Muscle layer of duodenum (tissue), 2 donors: Measurements from ENCODE around the gene CBR4.

ENCODE experiments used
- H3K27ac ChIP-seq: one replicate; pipeline ENCODE4 v1.7.0; 2013; ENCODE audit warnings: mild to moderate bottlenecking, low read length
- H3K27me3 ChIP-seq: one replicate; pipeline ENCODE4 v1.7.0; 2013; ENCODE audit warnings: low read depth, mild to moderate bottlenecking, control low read depth, low read length
- H3K36me3 ChIP-seq, 2 donors: one replicate each; pipeline ENCODE4 v1.7.0; 2013; ENCODE audit warnings: low read length in 2 of 2, control low read depth in 1 of 2, mild to moderate bottlenecking in 1 of 2; ENCODE audit not compliant: insufficient read depth in 2 of 2, control insufficient read depth in 1 of 2
- H3K4me1 ChIP-seq, 2 donors: one replicate each; pipeline ENCODE4 v1.7.0; 2013; ENCODE audit warnings: low read length in 2 of 2, mild to moderate bottlenecking in 2 of 2, control low read depth in 1 of 2, moderate library complexity in 1 of 2; ENCODE audit not compliant: insufficient read depth in 2 of 2, control insufficient read depth in 1 of 2
- H3K4me3 ChIP-seq, 2 donors: one replicate each; pipeline ENCODE4 v1.7.0; 2013; ENCODE audit warnings: low read length in 2 of 2, low read depth in 1 of 2, mild to moderate bottlenecking in 1 of 2
- H3K9me3 ChIP-seq, 2 donors: one replicate each; pipeline ENCODE4 v1.7.0; 2013; ENCODE audit warnings: low read length in 2 of 2, control low read depth in 1 of 2, mild to moderate bottlenecking in 1 of 2; ENCODE audit not compliant: control insufficient read depth in 1 of 2
- donor health status: healthy.

CBR4 gene

GRCh38 chr4:169010125-169011023, at the start of gene CBR4:
Gene CBR4, minus strand, starts transcription at chr4:169010255. Its CDS starts 166 bp downstream, at chr4:169010089.
- Histone ChIP-seq H3K27me3 (no peaks in the 10 kb centered on the region), H3K4me3 (peak within 1 kb of the TSS; percentile 79 to 94), H3K9me3 (no peaks in the 10 kb centered on the region), H3K27ac (peak within 1 kb of the TSS; percentile 96), H3K36me3 (peaks cover 0 to 4% of the 10 kb centered on the region in 2 donors), H3K4me1 (peaks cover 0 to 8% of the 10 kb centered on the region in 2 donors)

DNA sequence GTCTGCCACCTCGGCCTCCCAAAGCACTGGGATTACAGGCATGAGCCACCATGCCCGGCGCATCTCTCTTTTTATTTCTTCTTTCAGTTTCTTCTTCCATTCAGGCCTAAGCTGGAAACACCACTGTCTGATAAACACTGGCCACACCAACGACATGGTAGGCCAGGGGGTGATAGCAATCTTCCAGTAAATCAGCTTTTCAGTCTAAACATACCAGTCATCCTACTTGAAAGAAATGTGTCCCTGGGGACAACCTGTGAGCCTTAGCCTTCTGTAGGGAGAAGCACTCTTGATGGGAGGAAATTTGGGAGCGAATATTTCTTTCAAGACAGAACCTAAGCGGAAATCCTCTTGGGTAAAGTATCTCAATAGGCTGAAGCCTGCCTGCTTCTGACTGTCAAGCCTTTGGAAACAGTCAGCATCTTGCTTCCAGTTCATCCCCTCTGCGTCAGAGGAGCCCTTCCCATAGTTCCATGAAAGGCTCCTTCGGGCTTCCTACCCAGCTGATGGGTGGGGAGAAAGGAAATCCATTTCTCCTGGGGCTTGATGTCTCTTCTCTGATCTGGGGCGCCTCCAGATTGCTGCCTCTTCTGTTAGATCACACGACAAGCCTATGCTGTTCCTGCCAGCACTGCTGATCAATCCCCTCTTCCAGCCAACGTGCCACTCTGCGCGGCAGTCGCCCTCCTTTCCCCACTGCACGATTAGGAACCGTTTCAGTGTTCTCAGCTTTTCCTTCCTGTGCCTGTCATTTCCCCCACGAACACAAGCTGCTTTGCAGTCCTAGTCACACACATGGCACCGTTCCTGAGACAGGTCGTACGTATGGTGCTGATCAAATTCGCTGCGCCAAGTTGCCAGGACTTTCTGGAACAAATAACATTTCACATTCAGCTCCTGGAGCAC, 49.5 kb upstream of the CBR4 start:
- Histone ChIP-seq H3K4me1 (peaks cover 5 to 15% of the 10 kb centered on the region in 2 donors), H3K27ac (peak overlapping the region; percentile 10), H3K4me3 (no peak overlapping the region), H3K36me3 (no peaks in the 10 kb centered on the region), H3K9me3 (no peaks in the 10 kb centered on the region), H3K27me3 (no peaks in the 10 kb centered on the region)

- peaks cover 5 to 15% of the 10 kb centered on the region in 2 donors for H3K4me1 ChIP-seq
- H3K36me3 ChIP-seq: no peaks in the 10 kb centered on the region
- H3K27me3 ChIP-seq: no peaks in the 10 kb centered on the region
- H3K4me3 ChIP-seq: no peak overlapping the region
- H3K27ac ChIP-seq: no peak overlapping the region
- H3K9me3 ChIP-seq: no peaks in the 10 kb centered on the region
Measured at GRCh38 chr4:169058312-169058711, 48.3 kb upstream of the CBR4 start.

DNA sequence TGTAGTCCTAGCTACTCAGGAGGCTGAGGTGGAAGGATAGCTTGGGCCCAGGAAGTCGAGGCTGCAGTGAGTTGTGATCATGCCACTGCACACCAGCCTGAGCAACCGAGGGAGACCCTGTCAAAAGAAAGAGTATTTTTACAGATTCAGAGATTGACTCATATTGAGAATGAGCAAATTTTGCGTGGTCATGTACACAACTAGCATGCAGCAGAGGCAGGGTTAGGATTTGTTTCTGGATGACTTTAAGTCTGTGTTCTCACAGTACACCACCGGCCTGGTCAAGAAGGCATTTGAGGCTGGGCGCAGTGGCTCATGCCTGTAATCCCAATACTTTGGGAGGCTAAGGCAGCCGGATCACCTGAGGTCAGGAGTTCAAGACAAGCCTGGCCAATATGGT, 44.8 kb upstream of the CBR4 start:
- no peaks in the 10 kb centered on the region for H3K4me1 ChIP-seq
- H3K27me3 ChIP-seq: no peaks in the 10 kb centered on the region
- no peak overlapping the region for H3K27ac ChIP-seq
- no peaks in the 10 kb centered on the region for H3K36me3 ChIP-seq
- H3K4me3 ChIP-seq: no peak overlapping the region
- no peaks in the 10 kb centered on the region for H3K9me3 ChIP-seq

DNA sequence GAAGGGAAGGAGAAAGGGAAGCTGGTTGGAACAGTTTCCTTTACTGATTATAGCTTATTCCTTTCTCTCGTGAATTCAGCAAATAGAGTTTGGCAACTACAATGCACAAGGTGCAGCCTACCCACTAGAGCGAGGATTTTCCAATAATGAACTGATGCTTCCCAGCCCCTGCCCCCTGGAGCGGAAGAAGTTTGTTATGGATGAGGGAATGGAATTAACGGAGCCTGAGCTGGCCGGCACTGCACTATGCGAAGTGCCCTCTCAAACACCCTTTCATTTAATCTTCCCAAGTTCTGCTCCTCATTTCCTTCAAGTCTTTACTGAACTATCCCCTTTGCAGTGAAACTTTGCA, 42.5 kb upstream of the CBR4 start:
- H3K36me3 ChIP-seq: no peaks in the 10 kb centered on the region
- no peak overlapping the region for H3K4me3 ChIP-seq
- H3K4me1 ChIP-seq: no peaks in the 10 kb centered on the region
- H3K9me3 ChIP-seq: no peaks in the 10 kb centered on the region
- no peaks in the 10 kb centered on the region for H3K27me3 ChIP-seq
- no peak overlapping the region for H3K27ac ChIP-seq

DNA sequence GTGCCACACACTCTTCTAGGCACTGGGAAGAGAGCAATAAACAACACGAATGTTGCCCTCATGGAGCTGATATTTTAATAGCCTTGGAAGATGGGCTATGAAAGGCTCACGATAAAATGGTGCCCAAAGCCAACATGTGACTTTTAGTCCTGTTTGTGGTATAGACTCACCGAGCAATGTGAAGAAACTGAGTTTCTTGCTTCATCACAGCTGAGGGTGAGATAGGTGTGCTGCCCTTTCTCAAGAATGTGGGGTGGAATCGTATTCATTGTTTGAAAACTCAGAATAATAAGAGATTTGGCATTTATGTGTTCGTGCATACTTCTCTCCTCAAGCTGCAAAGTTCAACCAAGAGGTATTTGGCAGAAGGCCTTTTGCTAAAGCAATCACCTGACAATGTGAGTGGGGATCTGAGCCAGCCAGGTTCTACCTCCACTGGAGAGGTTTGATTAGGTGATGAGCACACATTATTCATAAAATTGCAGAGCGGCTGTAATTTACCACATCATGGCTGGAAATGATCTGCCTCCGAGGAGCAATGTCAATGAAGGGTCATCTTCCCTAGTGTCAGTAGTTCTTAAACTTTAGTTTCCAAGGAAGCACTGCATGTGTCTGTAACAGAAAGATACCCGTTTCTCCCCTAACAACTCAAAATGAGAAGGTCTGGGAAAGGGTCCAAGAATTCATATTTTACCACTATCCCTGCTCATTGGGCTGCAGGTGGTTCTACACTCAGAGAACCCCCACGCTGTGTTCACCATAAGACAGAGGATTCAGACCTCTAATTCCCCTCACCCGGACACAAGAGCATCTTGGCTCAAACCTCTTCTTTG, 41.9 kb upstream of the CBR4 start:
- no peaks in the 10 kb centered on the region for H3K9me3 ChIP-seq
- no peaks in the 10 kb centered on the region for H3K27me3 ChIP-seq
- no peak overlapping the region for H3K27ac ChIP-seq
- no peaks in the 10 kb centered on the region for H3K4me1 ChIP-seq
- H3K4me3 ChIP-seq: no peak overlapping the region
- H3K36me3 ChIP-seq: no peaks in the 10 kb centered on the region

DNA sequence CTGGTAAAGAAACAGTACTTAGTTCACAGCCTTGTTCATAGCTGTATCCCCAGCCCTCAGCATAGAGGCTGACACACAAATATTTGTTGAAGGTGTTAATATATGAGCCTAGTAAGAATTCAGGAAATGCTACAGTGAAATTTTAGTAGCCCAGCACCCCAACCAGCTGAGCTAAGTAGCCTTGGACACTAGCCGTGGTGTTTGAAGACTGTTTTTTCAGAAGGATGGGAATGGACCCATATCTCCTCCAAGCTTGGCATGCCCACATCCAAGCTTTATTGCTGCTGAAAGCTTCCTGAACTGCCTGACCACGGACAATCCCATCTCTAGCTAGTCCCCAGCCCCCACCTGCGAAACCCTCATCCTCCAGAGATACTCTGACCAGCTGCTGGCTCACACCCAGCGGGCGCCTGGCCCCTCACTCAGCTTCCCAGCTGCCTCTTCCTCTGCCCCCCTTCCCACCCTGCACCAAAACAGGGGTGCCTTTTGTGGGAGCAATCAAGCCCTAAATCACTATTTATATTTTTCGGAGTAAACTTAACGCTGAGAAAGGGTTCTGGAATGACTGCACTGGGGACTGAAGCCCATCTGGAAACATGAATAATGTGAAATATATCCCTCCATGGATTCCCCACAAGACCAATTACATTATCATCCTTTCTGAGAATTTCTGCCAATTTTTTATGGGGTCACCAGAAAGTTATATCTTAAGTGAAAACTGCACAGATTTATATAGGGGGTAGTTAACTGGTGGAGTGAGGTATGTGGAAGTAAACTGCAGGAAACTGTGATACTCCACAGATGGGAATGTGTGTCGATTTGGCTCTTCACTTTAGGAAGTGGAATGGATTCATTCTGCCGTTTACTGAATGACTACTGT, 41.1 kb upstream of the CBR4 start:
- Histone ChIP-seq H3K27me3 (no peaks in the 10 kb centered on the region), H3K4me3 (no peak overlapping the region), H3K36me3 (no peaks in the 10 kb centered on the region), H3K4me1 (no peaks in the 10 kb centered on the region), H3K9me3 (no peaks in the 10 kb centered on the region), H3K27ac (no peak overlapping the region)

- Histone ChIP-seq H3K27ac (no peak overlapping the region), H3K9me3 (no peaks in the 10 kb centered on the region), H3K4me1 (no peaks in the 10 kb centered on the region), H3K36me3 (no peaks in the 10 kb centered on the region), H3K4me3 (no peak overlapping the region), H3K27me3 (no peaks in the 10 kb centered on the region)
Measured at GRCh38 chr4:169050284-169050683, 40.2 kb upstream of the CBR4 start.

- Histone ChIP-seq H3K9me3 (no peaks in the 10 kb centered on the region), H3K4me1 (no peaks in the 10 kb centered on the region), H3K27me3 (no peaks in the 10 kb centered on the region), H3K4me3 (no peak overlapping the region), H3K27ac (no peak overlapping the region), H3K36me3 (no peaks in the 10 kb centered on the region)
Measured at GRCh38 chr4:169048868-169049414, 38.9 kb upstream of the CBR4 start.

- H3K4me3 ChIP-seq: no peak overlapping the region
- H3K9me3 ChIP-seq: no peaks in the 10 kb centered on the region
- H3K27ac ChIP-seq: no peak overlapping the region
- H3K36me3 ChIP-seq: no peaks in the 10 kb centered on the region
- H3K4me1 ChIP-seq: no peaks in the 10 kb centered on the region
- H3K27me3 ChIP-seq: no peaks in the 10 kb centered on the region
Measured at GRCh38 chr4:169047956-169048355, 37.9 kb upstream of the CBR4 start.
